GM06990 (cell line): ENCODE results near the gene POC1A.
A peak's percentile ranks its signal among the peaks of the same experiment; 100 is the strongest.
"Not testable (repeated sequence)": the region's sequence is repeated elsewhere in the genome, so short reads cannot be mapped to it uniquely, and the experiment has no call there.

Source experiments
- DNase-seq: peaks from one replicate; pipeline ENCODE4 v3.0.0-alpha.2; 2011; ENCODE audit not compliant: insufficient read length; ENCODE audit errors: extremely low read depth
- H3K27me3 ChIP-seq: replicated peaks from 2 replicates; pipeline ENCODE4 v1.6.0; 2011; ENCODE audit warnings: low read length; ENCODE audit not compliant: control insufficient read depth, insufficient read depth
- H3K36me3 ChIP-seq: 2 replicates; pipeline ENCODE4 v1.5.1; 2011; ENCODE audit warnings: low read length; ENCODE audit not compliant: control insufficient read depth, insufficient read depth
- H3K4me3 ChIP-seq: replicated peaks from 2 replicates; pipeline ENCODE4 v1.5.1; 2011; ENCODE audit warnings: low read depth, mild to moderate bottlenecking, control low read depth, low read length
- TF ChIP-seq, protein P1 (sequence below): IDR thresholded peaks from 2 replicates; pipeline ENCODE4 v1.5.1; 2011; ENCODE audit warnings: low read length, control low read depth, mild to moderate bottlenecking, inconsistent platforms; ENCODE audit not compliant: insufficient read depth, poor library complexity, severe bottlenecking

The POC1A gene

DNA sequence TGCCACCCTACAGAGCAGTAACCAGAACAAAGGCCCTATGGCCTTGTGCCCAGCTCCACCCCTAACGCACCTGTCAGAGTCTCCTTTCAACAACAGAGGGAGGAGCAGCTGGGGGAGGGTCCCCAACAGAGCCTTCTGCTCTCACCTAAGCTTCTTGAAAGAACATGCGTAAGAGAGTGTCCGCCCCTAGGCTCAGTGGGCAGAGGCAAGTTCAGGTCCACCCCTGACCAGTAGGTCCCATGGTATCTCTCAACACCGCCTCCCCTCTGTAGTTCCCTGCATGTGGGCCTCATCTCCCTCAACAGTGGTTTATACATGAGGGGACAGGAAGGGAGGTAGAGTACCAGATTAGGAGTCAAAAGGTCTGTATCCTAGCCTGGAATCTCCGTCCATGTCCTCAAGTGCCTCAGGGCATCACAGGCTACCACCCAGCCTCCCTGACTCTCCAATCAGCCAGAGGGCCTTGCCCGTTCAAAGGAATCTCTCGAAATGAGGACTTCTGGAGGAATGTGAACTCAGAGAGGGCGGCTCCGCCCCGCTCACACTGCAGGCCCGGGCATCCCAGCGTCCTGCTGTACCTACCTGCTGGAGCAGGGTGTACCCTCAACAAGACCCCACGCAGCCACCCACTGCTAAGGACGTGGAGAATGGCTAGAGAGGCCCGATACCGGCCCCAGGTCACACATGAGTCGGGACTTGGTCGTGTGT is 680 bp downstream of the POC1A start:
- H3K4me3 ChIP-seq = peak overlapping the region; percentile 82
- no peak for DNase-seq
- H3K36me3 ChIP-seq = peaks cover 12% of the 10 kb centered on the region
- TF ChIP-seq, protein P1, sequence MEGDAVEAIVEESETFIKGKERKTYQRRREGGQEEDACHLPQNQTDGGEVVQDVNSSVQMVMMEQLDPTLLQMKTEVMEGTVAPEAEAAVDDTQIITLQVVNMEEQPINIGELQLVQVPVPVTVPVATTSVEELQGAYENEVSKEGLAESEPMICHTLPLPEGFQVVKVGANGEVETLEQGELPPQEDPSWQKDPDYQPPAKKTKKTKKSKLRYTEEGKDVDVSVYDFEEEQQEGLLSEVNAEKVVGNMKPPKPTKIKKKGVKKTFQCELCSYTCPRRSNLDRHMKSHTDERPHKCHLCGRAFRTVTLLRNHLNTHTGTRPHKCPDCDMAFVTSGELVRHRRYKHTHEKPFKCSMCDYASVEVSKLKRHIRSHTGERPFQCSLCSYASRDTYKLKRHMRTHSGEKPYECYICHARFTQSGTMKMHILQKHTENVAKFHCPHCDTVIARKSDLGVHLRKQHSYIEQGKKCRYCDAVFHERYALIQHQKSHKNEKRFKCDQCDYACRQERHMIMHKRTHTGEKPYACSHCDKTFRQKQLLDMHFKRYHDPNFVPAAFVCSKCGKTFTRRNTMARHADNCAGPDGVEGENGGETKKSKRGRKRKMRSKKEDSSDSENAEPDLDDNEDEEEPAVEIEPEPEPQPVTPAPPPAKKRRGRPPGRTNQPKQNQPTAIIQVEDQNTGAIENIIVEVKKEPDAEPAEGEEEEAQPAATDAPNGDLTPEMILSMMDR = no peak
- no peaks in the 10 kb centered on the region for H3K27me3 ChIP-seq

DNA sequence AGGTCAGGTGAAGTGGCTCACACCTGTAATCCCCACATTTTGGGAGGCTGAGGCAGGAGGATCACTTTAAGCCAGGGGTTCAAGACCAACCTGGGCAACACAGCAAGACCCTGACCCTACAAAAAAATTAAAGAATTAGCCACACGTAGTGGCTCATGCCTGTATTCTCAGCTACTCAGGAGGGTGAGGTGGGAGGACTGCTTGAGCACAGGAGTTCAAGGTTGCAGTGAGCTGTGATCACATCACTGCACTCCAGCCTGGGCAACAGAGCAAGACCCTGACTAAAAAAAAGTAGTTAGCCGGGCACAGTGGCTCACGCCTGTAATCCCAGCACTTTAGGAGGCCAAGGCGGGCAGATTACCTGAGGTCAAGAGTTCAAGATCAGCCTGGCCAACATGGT is 2.2 kb downstream of the POC1A start:
- peaks cover 12% of the 10 kb centered on the region for H3K36me3 ChIP-seq
- H3K4me3 ChIP-seq, DNase-seq, H3K27me3 ChIP-seq: not testable (repeated sequence)

DNA sequence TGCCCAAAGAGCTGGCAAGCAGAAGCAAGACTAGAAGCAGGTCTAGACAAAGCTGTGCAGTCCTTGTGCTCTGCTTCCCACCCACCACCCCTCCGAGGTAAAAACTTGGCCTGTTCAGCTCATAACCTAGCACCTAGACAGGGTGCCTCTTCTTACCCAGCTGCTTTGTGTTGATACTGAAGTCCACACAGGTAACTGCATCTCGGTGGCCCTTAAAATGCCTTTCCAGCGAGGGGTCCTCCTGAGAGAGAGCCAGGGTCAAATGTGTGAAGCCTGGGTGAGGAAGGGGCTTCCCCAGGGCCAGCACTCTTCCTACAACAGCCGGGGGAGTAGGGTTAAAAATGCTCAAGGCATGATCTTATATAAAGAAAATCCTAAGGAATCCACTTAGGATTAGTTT is 3.4 kb downstream of the POC1A start:
- no peaks in the 10 kb centered on the region for H3K27me3 ChIP-seq
- TF ChIP-seq, protein P1 = no peak
- no peak overlapping the region for H3K4me3 ChIP-seq
- no peak for DNase-seq
- peaks cover 14% of the 10 kb centered on the region for H3K36me3 ChIP-seq

DNA sequence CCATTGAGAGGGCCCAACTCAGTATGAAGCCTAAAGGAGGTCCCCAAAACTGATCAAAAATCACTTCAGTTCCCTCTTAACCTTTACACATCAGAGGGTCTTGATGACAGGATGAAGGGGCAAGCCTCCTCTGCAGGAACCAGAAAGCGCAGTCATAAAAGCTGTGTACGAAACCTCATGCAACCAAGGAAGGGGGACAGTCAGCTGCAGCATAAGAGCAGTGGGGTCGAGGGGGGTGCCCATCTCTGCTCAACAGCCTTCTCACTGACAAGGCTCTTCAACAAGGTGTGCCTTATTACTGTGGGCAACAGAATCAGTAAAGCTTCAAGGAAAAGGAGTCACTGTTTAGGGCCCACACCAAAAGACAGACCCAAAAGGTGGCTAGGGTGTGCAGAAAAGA is 3.9 kb downstream of the POC1A start:
- no peaks in the 10 kb centered on the region for H3K27me3 ChIP-seq
- TF ChIP-seq, protein P1 = no peak
- no peak for DNase-seq
- no peak overlapping the region for H3K4me3 ChIP-seq
- peaks cover 15% of the 10 kb centered on the region for H3K36me3 ChIP-seq

DNA sequence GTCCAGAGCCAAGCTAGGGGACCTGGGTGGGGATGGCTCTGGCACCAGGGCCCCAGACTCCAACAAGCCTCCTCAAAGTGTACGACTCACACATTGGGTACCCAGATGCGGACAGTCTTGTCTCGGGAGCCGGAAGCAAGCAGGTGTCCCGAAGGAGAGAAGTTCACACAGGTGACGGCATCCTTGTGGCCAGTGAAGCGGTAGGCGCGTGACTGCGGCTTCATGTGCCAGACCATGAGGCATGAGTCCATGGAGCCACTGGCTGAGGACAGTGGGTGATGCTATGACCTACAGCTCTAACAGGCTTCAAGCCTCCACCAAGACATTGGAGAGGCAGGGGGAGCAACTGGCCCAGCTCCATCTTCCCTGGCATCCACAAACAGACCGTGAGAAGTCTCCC is 4.5 kb downstream of the POC1A start:
- Histone ChIP-seq H3K36me3 (peaks cover 19% of the 10 kb centered on the region), H3K27me3 (no peaks in the 10 kb centered on the region), H3K4me3 (no peak overlapping the region)
- TF ChIP-seq, protein P1 = no peak
- DNase-seq = no peak

DNA sequence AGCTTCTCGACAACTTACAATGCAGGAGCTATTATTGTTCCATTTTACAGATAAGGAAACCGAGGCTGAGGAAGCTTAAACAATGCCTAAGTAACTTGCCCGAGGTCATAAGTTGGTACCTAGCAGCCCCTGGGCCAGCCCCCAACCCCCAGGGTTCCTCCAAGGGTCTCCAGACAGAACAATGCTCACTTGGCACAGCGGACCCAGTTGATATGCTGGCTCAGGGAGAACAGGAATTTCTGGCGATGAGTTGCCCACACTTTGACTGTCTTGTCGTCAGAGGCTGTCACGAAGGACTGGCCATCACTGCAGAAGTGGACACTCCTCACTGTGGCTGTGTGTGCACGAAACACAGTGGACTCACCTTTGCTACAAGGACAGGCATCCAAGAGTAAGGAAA is 5.2 kb downstream of the POC1A start:
- Histone ChIP-seq H3K27me3 (no peaks in the 10 kb centered on the region), H3K36me3 (peaks cover 19% of the 10 kb centered on the region), H3K4me3 (no peak overlapping the region)
- TF ChIP-seq, protein P1 = no peak
- DNase-seq = no peak
